ENCODE measurements around the gene GFPT2. TPM values are rescaled to one million over a fixed set of nuclear protein-coding genes. Genes with fewer than 3 reads are reported as not detected.

The GFPT2 gene
- total RNA-seq, 2 donors from 2014 or later = 3.9 to 17.5 TPM

DNA sequence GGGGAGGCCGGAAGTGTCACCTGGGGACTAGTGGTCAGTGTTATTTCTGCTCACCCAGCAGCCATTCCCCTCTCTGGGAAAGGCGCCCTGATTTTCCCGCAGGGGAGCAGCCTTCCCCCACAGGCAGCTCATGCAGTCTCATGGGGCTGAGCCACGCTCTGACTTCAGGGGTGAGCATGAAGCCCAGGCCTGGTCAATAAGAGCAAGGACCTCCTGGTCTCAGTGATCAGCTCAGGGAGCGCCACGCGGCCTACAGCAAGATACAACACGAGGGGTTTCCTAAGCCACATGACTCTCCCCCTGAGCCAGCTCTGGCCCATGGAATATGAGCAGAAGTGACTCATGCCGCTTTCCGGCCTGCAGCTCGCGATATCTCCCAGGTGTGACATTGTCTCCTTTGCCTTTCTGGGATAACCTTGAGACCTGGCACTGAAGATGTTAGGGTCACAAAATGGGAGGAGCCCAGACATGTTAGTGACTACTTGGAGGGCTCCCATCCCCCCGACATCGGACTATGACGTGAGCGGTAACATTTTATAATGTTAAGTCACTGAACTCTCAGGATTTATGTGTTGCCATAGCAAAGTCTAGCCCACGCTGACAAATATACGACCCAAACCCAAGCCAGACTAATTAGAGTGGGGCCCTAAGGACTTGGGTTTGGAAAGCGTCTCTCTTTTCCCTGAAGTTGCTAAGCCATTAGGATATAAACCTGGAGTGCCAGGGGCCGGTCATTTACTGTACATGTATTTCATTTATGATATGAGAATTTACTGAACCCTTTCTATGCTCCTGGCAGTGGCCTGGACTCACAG, 46.5 kb upstream of the GFPT2 start:
- no peaks in the 10 kb centered on the region for H3K9me3 ChIP-seq
- H3K36me3 ChIP-seq (replicated peaks in 1 of 2; ENCODE audit: insufficient read depth in 1 of 2, low read depth in 2 of 2) = no peaks in the 10 kb centered on the region
- DNase-seq (no peak), ATAC-seq (no peak)
- intact Hi-C loops (cut with DNase I) = loop anchor here (5.0 kb wide), 1 partner anchor 233 kb away; no protein-coding TSS in a partner anchor
- no peaks in the 10 kb centered on the region for H3K4me1 ChIP-seq
- 78 to 87% methylated on average over 15 to 20 of the region's 20 CpGs for WGBS, 2 donors
- H3K4me3 ChIP-seq = no peak overlapping the region
- TF ChIP-seq POLR2A (IDR thresholded peaks at IDR 0.05) = no peak
- H3K27ac ChIP-seq = no peak overlapping the region
- no peaks in the 10 kb centered on the region for H3K27me3 ChIP-seq

DNA sequence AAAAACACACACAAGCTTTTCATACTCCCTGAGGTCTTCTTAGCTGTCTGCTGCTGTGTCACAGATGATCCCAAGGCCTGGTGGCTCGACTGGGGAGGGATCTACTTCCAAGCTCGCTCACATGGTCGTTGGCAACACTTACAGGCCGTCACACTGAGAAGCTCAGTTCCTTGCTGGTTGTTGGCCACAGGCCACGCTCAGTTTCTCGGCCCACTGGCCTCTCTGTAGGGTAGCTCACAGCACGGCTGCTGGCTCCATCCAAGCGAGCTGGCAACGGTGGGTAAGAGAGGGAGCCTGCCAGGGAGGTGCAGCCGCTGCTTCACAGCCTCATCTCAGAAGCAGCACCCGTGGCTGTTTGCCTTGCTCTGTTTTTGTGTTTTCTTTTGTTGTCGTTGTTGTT, 43.8 kb upstream of the GFPT2 start:
- DNase-seq = no peak

DNA sequence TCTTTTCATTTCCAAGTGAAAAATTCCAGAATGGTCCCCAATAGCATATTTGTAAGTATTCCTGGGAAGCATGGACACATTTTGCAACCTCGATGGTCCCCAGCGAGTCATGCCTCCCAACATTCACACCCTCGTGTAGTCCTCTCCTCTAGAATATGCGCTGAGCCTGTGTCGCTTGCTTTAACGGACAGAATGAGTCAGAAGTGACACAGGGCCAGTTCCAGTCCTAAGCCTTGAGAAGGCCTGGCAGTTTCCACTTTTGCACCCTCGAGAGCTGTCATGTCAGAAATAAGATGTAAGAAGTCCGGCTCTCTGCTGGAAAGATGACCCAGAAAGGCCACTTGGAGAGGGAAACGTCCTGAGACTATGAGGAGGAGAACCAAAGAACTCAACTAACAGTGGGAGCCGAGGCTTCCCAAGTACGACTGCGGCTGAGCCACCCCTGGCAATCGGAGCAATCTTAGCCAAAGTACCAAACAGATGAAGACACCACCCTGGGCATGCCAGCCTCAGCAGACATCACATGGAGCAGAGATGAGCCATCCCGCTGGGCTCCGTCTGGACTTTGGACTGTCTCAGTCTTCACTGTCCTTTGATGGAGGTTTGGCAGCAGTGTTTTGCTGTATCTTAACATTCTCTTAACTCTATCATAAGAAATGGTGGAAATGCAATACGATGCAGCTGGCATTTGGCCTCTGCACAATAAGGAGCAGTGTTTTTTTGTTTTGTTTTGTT, 42.6 kb upstream of the GFPT2 start:
- H3K27ac ChIP-seq = no peak overlapping the region
- H3K36me3 ChIP-seq (replicated peaks in 1 of 2; ENCODE audit: insufficient read depth in 1 of 2, low read depth in 2 of 2) = no peaks in the 10 kb centered on the region
- DNase-seq (no peak), ATAC-seq (no peak)
- intact Hi-C loops (cut with DNase I) = loop anchor here (5.0 kb wide), 1 partner anchor 237 kb away; no protein-coding TSS in a partner anchor
- no peaks in the 10 kb centered on the region for H3K9me3 ChIP-seq
- no peak overlapping the region for H3K4me3 ChIP-seq
- H3K4me1 ChIP-seq = no peaks in the 10 kb centered on the region
- 72 to 76% methylated on average over 16 of the region's 16 CpGs for WGBS, 2 donors
- TF ChIP-seq, protein P1, sequence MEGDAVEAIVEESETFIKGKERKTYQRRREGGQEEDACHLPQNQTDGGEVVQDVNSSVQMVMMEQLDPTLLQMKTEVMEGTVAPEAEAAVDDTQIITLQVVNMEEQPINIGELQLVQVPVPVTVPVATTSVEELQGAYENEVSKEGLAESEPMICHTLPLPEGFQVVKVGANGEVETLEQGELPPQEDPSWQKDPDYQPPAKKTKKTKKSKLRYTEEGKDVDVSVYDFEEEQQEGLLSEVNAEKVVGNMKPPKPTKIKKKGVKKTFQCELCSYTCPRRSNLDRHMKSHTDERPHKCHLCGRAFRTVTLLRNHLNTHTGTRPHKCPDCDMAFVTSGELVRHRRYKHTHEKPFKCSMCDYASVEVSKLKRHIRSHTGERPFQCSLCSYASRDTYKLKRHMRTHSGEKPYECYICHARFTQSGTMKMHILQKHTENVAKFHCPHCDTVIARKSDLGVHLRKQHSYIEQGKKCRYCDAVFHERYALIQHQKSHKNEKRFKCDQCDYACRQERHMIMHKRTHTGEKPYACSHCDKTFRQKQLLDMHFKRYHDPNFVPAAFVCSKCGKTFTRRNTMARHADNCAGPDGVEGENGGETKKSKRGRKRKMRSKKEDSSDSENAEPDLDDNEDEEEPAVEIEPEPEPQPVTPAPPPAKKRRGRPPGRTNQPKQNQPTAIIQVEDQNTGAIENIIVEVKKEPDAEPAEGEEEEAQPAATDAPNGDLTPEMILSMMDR (IDR thresholded peaks at IDR 0.05) = no peak
- H3K27me3 ChIP-seq = no peaks in the 10 kb centered on the region

More for the DNA sequence above, 43.8 kb upstream of the GFPT2 start:
- H3K36me3 ChIP-seq (replicated peaks in 1 of 2; ENCODE audit: insufficient read depth in 1 of 2, low read depth in 2 of 2) = no peaks in the 10 kb centered on the region
- no peak for TF ChIP-seq POLR2A (IDR thresholded peaks at IDR 0.05)
- TF ChIP-seq, protein P1 (IDR thresholded peaks at IDR 0.05) = no peak
- intact Hi-C loops (cut with DNase I) = loop anchor here (5.0 kb wide), 1 partner anchor 235 kb away; no protein-coding TSS in a partner anchor
- H3K4me1 ChIP-seq = no peaks in the 10 kb centered on the region
- no peaks in the 10 kb centered on the region for H3K27me3 ChIP-seq
- no peak overlapping the region for H3K27ac ChIP-seq
- no peak overlapping the region for H3K4me3 ChIP-seq
- WGBS, 2 donors = 68 to 74% methylated on average over 9 to 12 of the region's 12 CpGs
- no peaks in the 10 kb centered on the region for H3K9me3 ChIP-seq
- no peak for ATAC-seq

DNA sequence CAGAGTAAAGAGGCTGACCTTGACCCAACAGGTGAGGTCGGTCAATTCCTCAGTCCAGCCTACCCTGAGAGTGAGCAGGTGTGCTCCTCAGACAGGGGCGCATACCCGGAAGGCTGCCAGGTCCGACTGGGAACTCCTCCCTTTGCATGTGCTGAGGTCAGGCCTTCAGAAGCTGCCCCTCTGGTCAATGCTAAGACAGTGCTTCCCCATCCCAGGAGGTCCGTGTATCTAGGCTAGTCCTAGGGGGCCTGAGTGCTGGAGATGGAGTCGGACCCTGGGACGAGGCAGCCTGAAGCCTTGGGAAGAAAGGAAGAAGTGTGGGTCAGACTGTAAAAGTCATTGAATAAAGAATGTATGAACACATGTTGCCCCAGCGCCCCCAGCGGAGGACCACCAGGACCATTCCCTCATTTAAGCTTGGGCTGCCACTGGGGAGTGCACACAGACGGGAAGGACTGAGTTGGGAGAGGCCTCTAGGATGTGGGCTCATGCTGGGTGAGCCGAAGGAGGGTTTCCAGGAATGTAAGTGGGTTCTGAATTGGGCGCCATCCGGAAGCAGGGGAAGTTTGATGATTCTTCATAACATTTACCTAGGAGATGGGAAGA, 41.0 kb upstream of the GFPT2 start:
- no peaks in the 10 kb centered on the region for H3K4me1 ChIP-seq
- ATAC-seq = no peak
- no peak for DNase-seq
- no peak overlapping the region for H3K4me3 ChIP-seq
- H3K36me3 ChIP-seq (replicated peaks in 1 of 2; ENCODE audit: insufficient read depth in 1 of 2, low read depth in 2 of 2) = no peaks in the 10 kb centered on the region
- 78 to 87% methylated on average over 9 to 13 of the region's 13 CpGs for WGBS, 2 donors
- intact Hi-C loops (cut with DNase I) = no loop called here
- TF ChIP-seq, protein P1 (IDR thresholded peaks at IDR 0.05) = no peak
- TF ChIP-seq POLR2A (IDR thresholded peaks at IDR 0.05) = no peak
- no peak overlapping the region for H3K27ac ChIP-seq
- no peaks in the 10 kb centered on the region for H3K9me3 ChIP-seq
- no peaks in the 10 kb centered on the region for H3K27me3 ChIP-seq

DNA sequence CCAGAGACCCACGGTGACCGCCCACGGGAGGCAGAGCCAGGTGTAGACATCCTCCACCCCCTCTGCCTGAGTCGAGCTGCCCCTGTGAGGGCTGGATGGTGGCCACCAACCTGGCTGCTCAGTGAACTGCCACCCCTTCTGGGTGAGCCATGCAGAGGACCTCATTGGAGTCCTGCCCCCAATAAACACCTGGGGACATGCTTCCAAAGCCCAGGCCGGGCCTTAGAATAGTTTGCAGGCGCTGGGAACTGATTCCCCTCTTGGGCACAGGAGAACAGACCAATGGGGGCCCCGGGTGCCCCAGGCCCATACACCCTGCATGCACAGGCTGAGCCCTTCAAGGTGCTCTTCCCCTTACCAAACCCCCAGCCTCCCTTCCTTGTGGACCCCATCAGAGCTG, 38.1 kb upstream of the GFPT2 start:
- ATAC-seq (no peak), DNase-seq (no peak)
- no peaks in the 10 kb centered on the region for H3K4me1 ChIP-seq
- no peak for TF ChIP-seq POLR2A (IDR thresholded peaks at IDR 0.05)
- TF ChIP-seq, protein P1 (IDR thresholded peaks at IDR 0.05) = no peak
- H3K36me3 ChIP-seq (replicated peaks in 1 of 2; ENCODE audit: insufficient read depth in 1 of 2, low read depth in 2 of 2) = no peaks in the 10 kb centered on the region
- no peak overlapping the region for H3K4me3 ChIP-seq
- H3K9me3 ChIP-seq = no peaks in the 10 kb centered on the region
- H3K27ac ChIP-seq = no peak overlapping the region
- no peaks in the 10 kb centered on the region for H3K27me3 ChIP-seq
- intact Hi-C loops (cut with DNase I) = no loop called here
- 73% methylated on average over 7 of the region's 7 CpGs; no CpG with 5 or more reads in 1 of the 2 donors for WGBS, 2 donors
